ENCODE measurements around the gene PIK3R1. TPM values are rescaled to one million over a fixed set of nuclear protein-coding genes. Genes with fewer than 3 reads are reported as not detected.

Gene PIK3R1
- total RNA-seq, 4 donors from 2014 or later: 69.3 to 113 (median 87.5) TPM

DNA sequence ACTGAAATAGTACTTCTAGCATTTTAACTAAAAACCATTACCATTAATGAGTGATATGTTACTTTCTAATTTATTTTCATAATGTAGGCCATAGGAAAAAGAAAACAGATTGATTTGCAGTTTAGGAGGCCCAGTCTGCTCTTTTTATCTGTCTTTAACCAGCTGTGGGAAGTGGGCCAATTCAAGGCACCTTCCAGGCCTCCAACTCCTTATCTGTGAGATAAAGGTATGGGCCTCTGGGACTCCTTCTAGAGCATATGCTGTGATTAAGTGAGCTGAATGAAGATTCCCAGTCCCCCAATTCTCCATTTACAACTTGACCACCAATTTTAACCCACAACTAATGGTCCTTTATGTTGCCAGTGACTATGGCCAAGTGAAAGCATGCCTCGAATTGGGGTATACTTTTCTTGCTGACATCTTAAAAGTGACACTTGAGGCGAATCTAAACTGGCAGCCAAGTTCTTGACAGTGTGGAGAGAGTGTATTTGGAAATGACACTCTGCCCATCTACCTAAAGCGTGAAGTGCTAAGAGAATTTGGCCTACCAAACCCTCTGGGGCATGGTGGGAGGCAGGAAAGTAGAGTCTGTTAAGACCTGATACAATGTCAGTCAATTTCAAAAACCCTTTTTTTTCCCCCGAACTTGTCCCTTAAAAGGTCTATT is 88.3 kb downstream of the PIK3R1 start:
- no peaks in the 10 kb centered on the region for H3K9me3 ChIP-seq
- H3K36me3 ChIP-seq: peaks cover 0 to 15% (median 0%) of the 10 kb centered on the region in 3 donors
- TF ChIP-seq, protein P1, sequence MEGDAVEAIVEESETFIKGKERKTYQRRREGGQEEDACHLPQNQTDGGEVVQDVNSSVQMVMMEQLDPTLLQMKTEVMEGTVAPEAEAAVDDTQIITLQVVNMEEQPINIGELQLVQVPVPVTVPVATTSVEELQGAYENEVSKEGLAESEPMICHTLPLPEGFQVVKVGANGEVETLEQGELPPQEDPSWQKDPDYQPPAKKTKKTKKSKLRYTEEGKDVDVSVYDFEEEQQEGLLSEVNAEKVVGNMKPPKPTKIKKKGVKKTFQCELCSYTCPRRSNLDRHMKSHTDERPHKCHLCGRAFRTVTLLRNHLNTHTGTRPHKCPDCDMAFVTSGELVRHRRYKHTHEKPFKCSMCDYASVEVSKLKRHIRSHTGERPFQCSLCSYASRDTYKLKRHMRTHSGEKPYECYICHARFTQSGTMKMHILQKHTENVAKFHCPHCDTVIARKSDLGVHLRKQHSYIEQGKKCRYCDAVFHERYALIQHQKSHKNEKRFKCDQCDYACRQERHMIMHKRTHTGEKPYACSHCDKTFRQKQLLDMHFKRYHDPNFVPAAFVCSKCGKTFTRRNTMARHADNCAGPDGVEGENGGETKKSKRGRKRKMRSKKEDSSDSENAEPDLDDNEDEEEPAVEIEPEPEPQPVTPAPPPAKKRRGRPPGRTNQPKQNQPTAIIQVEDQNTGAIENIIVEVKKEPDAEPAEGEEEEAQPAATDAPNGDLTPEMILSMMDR (IDR thresholded peaks at IDR 0.05): no peak
- TF ChIP-seq POLR2A (IDR thresholded peaks at IDR 0.05): no peak
- H3K27ac ChIP-seq: no peak overlapping the region
- H3K27me3 ChIP-seq: no peaks in the 10 kb centered on the region
- H3K4me3 ChIP-seq: no peak overlapping the region
- H3K4me1 ChIP-seq: no peaks in the 10 kb centered on the region
- no peak for DNase-seq

DNA sequence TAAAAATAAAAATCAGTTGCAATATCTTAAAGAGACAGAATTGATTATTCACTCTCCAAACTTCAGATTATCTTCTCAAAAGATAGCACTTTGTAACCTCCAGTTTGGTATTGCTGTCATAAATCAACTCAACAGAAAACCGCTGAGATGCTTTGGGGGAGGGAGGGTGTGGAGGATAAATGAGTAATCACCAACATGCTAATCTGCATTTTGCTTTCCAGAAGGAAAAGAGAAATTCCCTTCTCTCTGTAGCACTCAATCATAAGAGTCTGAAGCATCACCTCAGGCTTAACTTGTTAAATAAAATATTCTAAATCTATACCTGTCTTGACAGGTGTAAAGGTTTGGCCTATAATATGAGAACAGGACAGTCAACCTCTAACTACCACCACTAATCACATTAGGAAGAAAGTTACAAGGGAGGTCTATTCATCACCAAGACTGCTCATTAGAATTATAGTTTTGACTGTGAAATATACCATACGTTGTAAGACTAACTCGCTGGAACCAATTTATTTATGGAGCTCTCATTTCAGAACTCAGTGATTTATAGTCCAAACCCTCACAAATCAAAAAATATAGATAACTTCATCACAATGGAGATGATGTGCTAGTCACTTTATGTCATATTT is 89.0 kb downstream of the PIK3R1 start:
- TF ChIP-seq, protein P1 (IDR thresholded peaks at IDR 0.05): no peak
- no peak for TF ChIP-seq POLR2A (IDR thresholded peaks at IDR 0.05)
- Histone ChIP-seq H3K4me1 (no peaks in the 10 kb centered on the region), H3K9me3 (no peaks in the 10 kb centered on the region), H3K27ac (no peak overlapping the region), H3K27me3 (no peaks in the 10 kb centered on the region), H3K4me3 (no peak overlapping the region), H3K36me3 (peaks cover 0 to 10% (median 0%) of the 10 kb centered on the region in 3 donors)
- DNase-seq: no peak

DNA sequence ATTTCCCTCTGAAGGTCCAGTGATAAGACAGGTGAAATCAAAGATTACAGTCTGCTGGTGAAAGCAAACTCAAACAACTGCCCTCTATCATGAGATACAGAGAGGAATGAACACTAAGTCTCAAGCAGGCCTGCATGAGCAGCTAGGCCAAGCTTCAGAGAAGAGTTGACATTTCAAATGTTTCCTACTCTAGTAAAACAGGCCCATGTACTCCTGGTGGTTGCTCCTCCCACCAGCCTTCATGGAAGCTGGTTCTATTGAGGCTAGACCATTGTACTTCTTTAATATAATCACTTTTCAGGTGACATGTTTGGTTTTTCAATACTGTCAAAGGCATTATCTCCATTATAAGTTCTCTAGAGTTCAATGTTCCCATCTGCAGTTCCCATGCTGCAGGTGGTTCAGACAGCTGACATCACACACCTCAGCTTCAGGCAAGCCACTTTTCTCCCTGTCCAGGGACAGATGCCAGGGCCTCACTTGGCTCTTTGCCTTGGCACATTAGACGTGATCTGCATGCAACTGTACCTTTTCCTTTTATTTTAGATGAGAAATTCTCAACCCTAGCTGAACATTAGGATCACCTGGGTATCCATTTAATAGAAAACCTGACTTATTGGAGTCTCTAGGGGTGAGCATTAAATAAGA is 89.8 kb downstream of the PIK3R1 start:
- Histone ChIP-seq H3K9me3 (no peaks in the 10 kb centered on the region), H3K36me3 (peaks cover 0 to 4% (median 0%) of the 10 kb centered on the region in 3 donors), H3K27ac (no peak overlapping the region), H3K4me3 (no peak overlapping the region), H3K4me1 (no peaks in the 10 kb centered on the region), H3K27me3 (no peaks in the 10 kb centered on the region)
- TF ChIP-seq, protein P1 (IDR thresholded peaks at IDR 0.05): no peak
- no peak for TF ChIP-seq POLR2A (IDR thresholded peaks at IDR 0.05)
- no peak for DNase-seq

DNA sequence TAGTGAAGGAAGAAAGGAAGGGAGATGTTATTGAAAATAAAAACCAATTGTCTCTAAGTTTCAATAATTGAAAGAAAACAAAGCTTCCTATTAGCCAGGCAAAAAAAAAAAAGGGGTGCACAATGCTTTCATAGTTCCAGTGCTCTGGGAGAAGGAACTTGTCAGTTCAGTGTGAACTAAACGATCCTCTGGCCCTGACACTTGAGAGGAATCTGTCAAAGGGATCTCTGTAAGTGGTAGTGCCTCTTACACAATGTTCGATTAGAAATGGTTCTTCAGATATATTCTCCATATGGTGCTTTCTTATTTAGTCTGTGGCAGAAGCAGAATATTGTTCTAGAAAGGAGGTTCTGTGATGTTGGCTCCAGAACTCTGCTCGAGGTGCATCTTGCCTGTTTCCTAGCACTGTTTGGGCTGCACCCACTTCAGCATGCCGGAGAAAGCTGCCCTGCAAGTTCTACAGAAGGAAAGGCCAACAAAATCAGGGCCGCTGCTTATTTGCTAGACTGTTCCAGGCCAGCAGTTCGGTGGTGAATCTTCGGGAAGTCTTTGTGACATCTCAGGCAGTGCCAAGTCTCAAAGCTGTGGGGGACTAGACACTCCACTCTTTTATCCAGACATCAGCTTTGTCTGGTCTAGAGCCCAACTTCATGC is 90.9 kb downstream of the PIK3R1 start:
- TF ChIP-seq POLR2A (IDR thresholded peaks at IDR 0.05): no peak
- TF ChIP-seq, protein P1 (IDR thresholded peaks at IDR 0.05): no peak

DNA sequence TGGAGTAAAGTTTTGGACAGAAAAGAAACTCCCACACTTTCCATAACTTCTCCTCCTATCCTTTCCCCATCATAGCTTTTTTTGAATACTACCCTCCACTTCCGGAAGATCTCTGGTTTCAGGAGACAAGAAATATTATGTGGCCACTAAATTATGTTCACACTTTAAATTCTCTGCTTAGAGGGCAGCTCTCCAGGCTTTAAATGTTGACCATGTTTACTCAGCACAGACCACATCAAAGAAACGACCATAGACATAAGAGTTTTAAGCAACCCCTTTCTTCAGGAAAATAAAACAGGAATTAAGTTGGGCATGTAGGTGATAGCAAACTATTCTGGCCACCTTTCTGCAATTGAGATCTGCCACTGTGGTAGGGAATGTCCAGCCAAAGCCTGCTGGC is 97.8 kb downstream of the PIK3R1 start:
- no peak overlapping the region for H3K27ac ChIP-seq
- H3K27me3 ChIP-seq: no peaks in the 10 kb centered on the region
- DNase-seq: no peak
- no peaks in the 10 kb centered on the region for H3K36me3 ChIP-seq
- no peaks in the 10 kb centered on the region for H3K9me3 ChIP-seq
- TF ChIP-seq, protein P1 (IDR thresholded peaks at IDR 0.05): no peak
- H3K4me3 ChIP-seq: no peak overlapping the region
- H3K4me1 ChIP-seq: no peaks in the 10 kb centered on the region

More for the DNA sequence above, 90.9 kb downstream of the PIK3R1 start:
- Histone ChIP-seq H3K9me3 (no peaks in the 10 kb centered on the region), H3K36me3 (no peaks in the 10 kb centered on the region), H3K27ac (no peak overlapping the region), H3K27me3 (no peaks in the 10 kb centered on the region), H3K4me1 (no peaks in the 10 kb centered on the region), H3K4me3 (no peak overlapping the region)
- no peak for DNase-seq

Data from Peyer's patch (tissue), 4 donors.